Fibroblast of villous mesenchyme (primary cell): ENCODE results near the gene TNP2. TPM values are rescaled to one million over a fixed set of nuclear protein-coding genes. Genes with fewer than 3 reads are reported as not detected.

ENCODE experiments used
- DNase-seq: peaks from one replicate; pipeline ENCODE4 v3.0.0-alpha.2; 2010; ENCODE audit warnings: low read depth
- H3K4me3 ChIP-seq: 2 replicates; pipeline ENCODE4 v1.5.1; 2011; ENCODE audit warnings: low read depth, mild to moderate bottlenecking, low read length
- total RNA-seq: library from RNA; depleted of rRNA; stranded (reverse); fragments of >200 nt; gene quantifications from 2 replicates; pipeline ENCODE4 v1.2.3, GENCODE V29; 2012
- TF ChIP-seq, protein P1 (sequence below): IDR thresholded peaks from 2 replicates; pipeline ENCODE4 v1.5.1; 2012; ENCODE audit warnings: low read depth, mild to moderate bottlenecking, low read length; ENCODE audit not compliant: insufficient read depth

TNP2 gene
- total RNA-seq, 1 donor = not detected

DNA sequence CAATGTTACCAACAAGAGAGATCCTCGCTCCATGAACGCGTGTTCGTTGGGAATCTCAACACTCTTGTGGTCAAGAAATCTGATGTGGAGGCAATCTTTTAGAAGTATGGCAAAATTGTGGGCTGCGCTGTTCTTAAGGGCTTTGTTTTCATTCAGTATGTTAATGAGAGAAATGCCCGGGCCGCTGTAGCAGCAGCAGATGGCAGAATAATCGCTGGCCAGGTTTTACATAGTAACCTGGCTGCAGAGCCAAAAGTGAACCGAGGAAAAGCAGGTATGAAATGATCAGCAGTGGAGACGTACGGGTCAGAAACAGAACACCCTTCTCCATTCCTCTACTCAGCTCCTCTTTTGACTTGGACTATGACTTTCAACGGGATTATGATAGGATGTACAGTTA, 26.5 kb downstream of the TNP2 start:
- no peak overlapping the region for H3K4me3 ChIP-seq
- DNase-seq = no peak
- TF ChIP-seq, protein P1, sequence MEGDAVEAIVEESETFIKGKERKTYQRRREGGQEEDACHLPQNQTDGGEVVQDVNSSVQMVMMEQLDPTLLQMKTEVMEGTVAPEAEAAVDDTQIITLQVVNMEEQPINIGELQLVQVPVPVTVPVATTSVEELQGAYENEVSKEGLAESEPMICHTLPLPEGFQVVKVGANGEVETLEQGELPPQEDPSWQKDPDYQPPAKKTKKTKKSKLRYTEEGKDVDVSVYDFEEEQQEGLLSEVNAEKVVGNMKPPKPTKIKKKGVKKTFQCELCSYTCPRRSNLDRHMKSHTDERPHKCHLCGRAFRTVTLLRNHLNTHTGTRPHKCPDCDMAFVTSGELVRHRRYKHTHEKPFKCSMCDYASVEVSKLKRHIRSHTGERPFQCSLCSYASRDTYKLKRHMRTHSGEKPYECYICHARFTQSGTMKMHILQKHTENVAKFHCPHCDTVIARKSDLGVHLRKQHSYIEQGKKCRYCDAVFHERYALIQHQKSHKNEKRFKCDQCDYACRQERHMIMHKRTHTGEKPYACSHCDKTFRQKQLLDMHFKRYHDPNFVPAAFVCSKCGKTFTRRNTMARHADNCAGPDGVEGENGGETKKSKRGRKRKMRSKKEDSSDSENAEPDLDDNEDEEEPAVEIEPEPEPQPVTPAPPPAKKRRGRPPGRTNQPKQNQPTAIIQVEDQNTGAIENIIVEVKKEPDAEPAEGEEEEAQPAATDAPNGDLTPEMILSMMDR = no peak

DNA sequence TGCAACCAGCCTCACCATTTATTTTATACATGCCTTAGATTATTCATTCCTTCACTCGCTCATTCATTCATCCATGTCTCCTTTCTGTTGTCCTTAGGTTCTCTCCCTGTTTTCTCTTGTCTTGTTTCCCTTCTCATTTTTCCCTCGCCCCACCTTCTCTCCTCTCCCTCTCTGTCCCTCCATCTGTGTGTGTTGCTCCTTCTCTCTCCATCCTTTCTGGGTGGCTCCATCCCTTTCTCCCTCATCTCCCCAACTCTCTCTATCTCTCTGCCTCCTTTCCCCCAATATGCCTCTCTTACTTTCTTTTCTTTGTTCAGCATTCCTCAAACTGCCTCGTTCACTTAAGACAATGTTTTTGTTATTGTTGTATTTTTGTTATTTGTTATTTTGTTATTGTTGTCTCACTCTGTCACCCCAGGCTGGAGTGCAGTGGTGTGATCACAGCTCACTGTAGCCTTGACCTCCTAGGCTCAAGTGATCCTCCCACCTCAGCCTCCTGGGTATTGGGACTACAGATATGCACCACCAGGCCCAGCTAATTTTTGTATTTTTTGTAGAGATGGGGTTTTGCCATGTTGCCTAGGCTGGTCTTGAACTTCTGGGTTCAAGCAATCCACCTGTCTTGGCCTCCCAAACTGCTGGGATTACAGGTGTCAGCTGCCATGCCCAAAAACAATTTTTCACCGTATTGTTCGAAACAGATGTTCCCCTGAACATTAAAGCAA, 27.5 kb downstream of the TNP2 start:
- no peak overlapping the region for H3K4me3 ChIP-seq
- TF ChIP-seq, protein P1 = no peak
- no peak for DNase-seq

DNA sequence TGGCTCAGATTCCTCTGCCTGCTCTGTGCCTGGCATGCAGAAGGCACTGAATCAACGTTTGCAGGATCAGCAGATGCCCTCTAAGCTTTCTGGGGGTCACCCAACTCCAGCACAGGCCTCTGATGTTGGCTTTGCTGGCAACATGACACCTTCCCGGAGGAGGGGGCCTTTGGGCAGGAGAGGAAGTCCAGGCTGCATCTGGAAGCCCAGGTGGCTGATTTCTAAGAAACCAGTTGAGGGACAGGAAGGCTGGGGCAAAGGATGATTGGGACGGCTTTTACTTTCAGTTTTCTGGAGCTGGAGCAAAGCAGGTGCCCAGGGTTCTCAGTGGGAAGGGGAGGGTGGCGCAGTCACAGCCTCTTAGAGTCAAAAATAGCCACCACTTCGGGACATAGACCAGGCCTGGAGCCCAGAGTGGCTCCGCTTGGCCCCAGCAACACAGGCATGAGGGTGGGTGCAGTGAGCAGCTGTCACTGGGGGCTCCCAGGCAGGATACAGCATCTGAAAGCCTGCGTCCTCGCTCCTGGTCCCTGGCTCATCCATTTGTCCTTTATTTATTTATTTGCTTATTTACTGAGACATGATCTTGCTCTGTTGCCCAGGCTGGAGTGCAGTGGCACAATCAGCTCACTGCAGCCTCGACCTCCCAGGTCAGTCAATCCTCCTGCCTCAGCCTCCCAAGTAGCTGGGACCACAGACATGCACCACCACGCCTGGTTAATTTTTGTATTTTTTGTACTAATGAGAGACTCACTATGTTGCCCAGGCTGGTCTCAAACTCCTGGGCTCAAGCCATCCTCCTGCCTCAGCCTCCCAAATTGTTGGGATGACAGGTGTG, 28.3 kb downstream of the TNP2 start:
- DNase-seq = no peak
- H3K4me3 ChIP-seq = no peak overlapping the region
- TF ChIP-seq, protein P1 = no peak

DNA sequence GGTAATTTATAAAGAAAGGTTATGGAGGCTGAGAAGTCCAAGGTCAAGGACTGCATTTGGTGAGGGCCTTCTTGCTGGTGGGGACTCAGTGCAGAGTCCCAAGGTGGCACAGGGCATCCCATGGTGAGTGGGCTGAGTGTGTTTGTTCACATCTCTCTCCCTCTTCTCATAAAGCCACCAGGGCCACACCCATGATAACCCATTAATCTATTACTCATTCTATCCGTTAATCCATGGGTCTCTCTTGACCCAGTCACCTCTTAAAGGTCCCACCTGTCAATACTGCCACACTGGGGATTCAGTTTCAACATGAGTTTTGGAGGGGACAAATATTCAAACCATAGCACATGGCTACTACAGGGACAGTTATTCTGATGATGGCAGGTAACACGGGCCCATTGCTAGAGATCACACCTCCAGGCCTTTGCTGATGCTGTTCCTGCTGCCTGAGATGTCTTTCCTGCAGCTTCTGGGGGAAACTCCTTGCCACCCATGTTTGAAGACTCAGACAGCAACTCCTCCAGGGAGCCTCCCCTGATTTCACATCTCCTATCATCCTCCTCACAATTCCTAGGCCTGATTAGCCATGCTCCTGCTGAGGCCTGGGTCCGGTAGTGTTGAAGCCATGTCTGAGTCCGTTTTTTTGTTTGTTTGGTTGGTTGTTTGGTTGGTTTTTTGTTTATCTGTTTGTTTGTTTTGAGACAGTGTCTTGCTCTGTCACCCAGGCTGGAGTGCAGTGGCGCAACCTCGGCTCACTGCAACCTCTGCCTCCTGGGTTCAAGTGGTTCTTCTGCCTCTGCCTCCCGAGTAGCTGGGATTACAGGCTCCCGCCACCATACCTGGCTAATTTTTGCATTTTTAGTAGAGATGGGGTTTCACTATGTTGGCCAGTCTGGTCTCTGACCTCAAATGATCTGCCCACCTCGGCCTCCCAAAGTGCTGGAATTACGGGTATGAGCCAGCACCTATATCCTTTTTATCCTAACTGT, 29.2 kb downstream of the TNP2 start:
- no peak for DNase-seq
- H3K4me3 ChIP-seq = no peak overlapping the region
- TF ChIP-seq, protein P1 = no peak

DNA sequence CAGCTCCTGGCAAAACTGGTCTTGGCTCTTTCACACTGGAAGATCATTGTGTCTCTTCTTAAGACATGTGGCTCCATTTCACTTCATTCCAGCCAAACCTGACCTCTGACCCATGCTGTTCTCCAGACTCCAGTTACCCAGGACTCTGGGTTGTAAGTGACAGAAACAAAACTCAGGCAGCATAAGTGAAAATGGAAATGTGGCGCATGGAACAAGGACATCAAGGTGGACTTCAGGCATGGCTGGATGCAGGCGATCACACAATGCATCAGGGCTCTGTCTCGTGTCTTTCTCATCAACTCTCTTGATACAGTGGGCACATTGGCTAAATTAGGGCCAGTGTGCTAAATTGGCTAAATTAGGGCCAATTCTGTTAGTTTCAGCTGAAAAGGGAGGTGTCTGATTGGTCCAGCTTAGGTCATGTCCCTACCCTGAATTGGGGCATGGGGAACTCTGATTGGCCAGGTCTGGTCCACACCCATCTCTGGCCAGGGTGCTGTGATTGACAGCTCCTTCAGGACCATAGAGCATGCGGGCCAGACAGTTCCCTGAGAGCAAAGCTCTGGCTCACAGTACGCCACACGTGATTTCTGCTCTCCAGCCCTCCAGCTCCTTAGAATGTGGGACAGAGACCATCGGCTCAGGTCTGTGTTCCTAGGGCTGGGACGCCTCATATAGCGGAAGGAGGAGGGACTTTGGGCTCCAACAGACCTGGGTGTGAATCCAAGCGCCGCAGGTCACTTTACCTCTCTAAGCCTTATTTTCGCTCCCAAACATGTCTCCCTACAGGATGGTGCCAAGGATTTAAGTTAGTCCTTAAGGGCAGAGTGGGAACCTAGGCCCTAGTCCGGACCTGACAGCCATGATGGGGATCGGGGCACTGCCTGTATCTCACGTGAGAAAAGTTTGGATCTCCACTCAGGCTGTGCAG, 30.6 kb downstream of the TNP2 start:
- TF ChIP-seq, protein P1 = no peak
- no peak overlapping the region for H3K4me3 ChIP-seq
- DNase-seq = no peak
